ENCODE data around the gene LUM.

GRCh38 chr12:91108196-91108755 is 3.0 kb downstream of the LUM start:
- TF ChIP-seq, protein P1, sequence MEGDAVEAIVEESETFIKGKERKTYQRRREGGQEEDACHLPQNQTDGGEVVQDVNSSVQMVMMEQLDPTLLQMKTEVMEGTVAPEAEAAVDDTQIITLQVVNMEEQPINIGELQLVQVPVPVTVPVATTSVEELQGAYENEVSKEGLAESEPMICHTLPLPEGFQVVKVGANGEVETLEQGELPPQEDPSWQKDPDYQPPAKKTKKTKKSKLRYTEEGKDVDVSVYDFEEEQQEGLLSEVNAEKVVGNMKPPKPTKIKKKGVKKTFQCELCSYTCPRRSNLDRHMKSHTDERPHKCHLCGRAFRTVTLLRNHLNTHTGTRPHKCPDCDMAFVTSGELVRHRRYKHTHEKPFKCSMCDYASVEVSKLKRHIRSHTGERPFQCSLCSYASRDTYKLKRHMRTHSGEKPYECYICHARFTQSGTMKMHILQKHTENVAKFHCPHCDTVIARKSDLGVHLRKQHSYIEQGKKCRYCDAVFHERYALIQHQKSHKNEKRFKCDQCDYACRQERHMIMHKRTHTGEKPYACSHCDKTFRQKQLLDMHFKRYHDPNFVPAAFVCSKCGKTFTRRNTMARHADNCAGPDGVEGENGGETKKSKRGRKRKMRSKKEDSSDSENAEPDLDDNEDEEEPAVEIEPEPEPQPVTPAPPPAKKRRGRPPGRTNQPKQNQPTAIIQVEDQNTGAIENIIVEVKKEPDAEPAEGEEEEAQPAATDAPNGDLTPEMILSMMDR (IDR thresholded peaks at IDR 0.05; ENCODE audit: low read length): no peak
- TF ChIP-seq EZH2 (IDR thresholded peaks at IDR 0.05; ENCODE audit: borderline replicate concordance, low read length): no peak

Measured in OCI-LY1 (cell line).